Fibroblast of villous mesenchyme (primary cell): ENCODE data around the gene GYS2. TPM values are rescaled to one million over a fixed set of nuclear protein-coding genes. Genes with fewer than 3 reads are reported as not detected.
A peak's percentile ranks its signal among the peaks of the same experiment; 100 is the strongest.

ENCODE experiments used
- DNase-seq: peaks from one replicate; pipeline ENCODE4 v3.0.0-alpha.2; 2010; ENCODE audit warnings: low read depth
- H3K4me3 ChIP-seq: 2 replicates; pipeline ENCODE4 v1.5.1; 2011; ENCODE audit warnings: low read depth, mild to moderate bottlenecking, low read length
- CTCF ChIP-seq: IDR thresholded peaks from 2 replicates; pipeline ENCODE4 v1.5.1; 2012; ENCODE audit warnings: low read depth, mild to moderate bottlenecking, low read length; ENCODE audit not compliant: insufficient read depth
- total RNA-seq: library from RNA; depleted of rRNA; stranded (reverse); fragments of >200 nt; gene quantifications from 2 replicates; pipeline ENCODE4 v1.2.3, GENCODE V29; 2012

GYS2 gene
- total RNA-seq, 1 donor: not detected

GRCh38 chr12:21644516-21644915 is 39.9 kb upstream of the GYS2 start:
- DNase-seq: no peak
- no peak for TF ChIP-seq CTCF
- H3K4me3 ChIP-seq: no peak overlapping the region

GRCh38 chr12:21643758-21644157 is 39.1 kb upstream of the GYS2 start:
- TF ChIP-seq CTCF: no peak
- peak; percentile 64 for DNase-seq

GRCh38 chr12:21642707-21643389 is 38.2 kb upstream of the GYS2 start:
- peak; percentile 52 for DNase-seq
- H3K4me3 ChIP-seq: no peak overlapping the region
- no peak for TF ChIP-seq CTCF

More at GRCh38 chr12:21643758-21644157, 39.1 kb upstream of the GYS2 start:
- no peak overlapping the region for H3K4me3 ChIP-seq

GRCh38 chr12:21638054-21638891 is 33.6 kb upstream of the GYS2 start:
- TF ChIP-seq CTCF: no peak
- H3K4me3 ChIP-seq: no peak overlapping the region
- DNase-seq: peak; percentile 48

- DNase-seq: no peak
- no peak overlapping the region for H3K4me3 ChIP-seq
- TF ChIP-seq CTCF: no peak
Measured at GRCh38 chr12:21634245-21634644, 29.6 kb upstream of the GYS2 start.

GRCh38 chr12:21631367-21631766 is 26.7 kb upstream of the GYS2 start:
- H3K4me3 ChIP-seq: no peak overlapping the region
- TF ChIP-seq CTCF: no peak
- no peak for DNase-seq
